Measurements from ENCODE around the gene PTPN22. TPM values are rescaled to one million over a fixed set of nuclear protein-coding genes. Genes with fewer than 3 reads are reported as not detected.

Gene PTPN22
- total RNA-seq, 1 donor from 2014 or later: 68.7 TPM

DNA sequence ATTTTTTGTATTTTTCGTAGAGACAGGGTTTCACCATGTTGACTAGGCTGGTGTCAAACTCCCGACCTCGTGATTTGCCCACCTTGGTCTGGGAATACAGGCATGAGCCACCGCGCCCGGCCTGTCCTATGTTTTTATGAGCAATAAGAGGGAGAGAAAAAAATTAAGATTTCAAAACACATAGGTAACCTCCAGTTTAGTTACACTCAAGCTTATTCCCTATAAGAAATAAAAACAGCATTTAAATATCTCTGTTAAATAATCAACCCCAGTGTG, 66.3 kb downstream of the PTPN22 start:
- intact Hi-C loops (cut with micrococcal nuclease): no loop called here

DNA sequence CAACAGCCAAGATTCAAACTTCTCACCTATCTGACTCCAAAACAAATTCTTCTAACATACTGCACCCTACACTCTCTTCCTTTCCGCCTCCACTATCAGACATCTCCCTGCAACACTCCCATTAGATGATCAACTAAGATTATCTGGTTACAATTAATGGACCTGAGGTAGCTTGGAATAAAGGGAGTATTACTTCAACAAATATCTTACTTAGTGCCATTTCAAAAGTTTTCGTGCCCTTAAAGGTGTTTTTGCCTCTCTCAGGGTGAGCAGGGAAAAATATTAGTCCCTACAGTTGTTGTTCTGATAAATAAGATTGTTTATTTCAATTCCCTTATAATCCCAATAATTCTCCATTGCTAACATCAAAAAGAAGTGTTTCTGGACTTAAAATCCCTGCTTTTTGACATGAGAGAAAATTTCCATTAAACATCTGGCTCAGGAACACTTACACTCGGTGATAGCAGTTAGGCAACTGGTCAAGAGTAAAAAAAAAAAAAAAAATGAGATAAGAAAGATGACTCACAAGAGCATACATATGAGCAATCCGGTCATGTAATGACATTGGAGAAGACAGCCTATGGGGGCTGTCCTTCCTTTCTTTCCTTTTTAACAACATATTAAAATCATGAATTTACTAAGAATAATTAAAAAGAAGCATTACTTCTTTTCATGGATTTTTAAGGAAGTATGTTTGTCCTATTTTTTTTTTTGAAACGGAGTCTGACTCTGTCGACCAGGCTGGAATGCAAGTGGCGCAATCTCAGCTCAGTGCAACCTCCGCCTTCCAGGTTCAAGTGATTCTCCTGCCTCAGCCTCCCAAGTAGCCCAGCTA, 66.9 kb downstream of the PTPN22 start:
- intact Hi-C loops (cut with micrococcal nuclease): no loop called here

DNA sequence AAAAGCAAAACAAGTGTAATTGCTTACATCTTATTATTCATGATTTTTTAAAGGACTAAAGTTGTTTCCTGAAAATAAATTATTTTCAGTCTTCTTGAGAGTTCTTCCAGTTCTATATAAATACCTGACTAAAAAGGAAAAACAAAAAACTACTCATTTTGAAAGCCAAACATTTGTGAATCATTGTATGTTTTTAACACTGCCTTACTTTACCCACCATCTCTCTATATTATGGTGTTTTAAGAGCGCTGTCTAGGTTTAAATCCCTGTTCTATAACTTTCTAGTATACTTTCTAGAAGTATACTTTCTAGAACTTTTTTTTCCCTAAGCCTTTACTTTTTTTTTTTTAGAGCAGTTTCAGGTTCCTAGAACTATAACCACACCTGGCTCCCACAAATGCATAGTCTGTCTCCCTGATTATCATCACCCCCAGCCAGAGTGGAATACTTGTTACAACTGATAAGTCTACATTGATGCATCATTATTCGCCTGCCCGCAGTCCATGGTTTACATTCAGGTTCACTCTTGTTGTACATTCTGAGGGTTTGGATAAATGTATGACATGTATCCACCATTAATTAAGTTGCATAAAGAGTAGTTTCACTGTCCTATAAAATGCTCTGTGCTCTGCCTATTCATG, 69.0 kb downstream of the PTPN22 start:
- intact Hi-C loops (cut with micrococcal nuclease): no loop called here

DNA sequence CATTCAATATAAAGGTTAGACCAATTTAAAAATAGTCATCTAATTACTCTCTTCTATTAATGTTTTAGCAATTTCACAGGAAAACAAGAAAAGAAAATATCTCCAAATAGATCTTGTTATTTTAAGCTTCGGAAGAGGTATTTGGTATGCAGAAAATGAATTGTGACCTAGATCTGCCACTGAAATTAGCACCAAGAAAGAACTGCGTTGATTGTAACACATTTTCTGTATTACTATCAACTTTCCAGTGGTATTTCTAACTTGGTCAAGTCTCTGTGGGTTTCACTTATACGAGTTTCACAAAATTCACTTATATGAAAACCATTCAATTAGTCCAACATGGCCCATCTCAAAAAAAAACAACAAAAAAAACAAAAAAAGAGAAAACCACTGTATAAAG, 71.0 kb downstream of the PTPN22 start:
- intact Hi-C loops (cut with micrococcal nuclease): no loop called here

DNA sequence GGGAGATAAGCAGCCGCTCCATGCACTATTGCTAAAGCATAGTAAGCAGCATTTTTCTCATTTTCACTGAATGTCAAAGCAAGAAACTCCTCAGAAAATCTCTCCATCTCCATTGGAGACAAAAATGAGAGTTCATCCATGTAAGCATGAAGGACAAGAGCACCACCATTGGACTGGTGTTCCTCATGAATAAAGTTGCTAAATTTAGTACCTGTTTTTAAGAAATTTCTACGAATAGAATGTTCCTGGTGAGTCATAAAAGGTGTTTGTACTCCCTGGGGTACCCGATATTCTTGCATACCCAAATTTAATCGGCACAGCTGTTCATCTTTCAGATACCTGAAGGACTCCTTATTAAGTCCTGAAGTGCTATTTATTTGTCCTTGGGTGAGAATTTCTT, 74.0 kb downstream of the PTPN22 start:
- intact Hi-C loops (cut with micrococcal nuclease): no loop called here

DNA sequence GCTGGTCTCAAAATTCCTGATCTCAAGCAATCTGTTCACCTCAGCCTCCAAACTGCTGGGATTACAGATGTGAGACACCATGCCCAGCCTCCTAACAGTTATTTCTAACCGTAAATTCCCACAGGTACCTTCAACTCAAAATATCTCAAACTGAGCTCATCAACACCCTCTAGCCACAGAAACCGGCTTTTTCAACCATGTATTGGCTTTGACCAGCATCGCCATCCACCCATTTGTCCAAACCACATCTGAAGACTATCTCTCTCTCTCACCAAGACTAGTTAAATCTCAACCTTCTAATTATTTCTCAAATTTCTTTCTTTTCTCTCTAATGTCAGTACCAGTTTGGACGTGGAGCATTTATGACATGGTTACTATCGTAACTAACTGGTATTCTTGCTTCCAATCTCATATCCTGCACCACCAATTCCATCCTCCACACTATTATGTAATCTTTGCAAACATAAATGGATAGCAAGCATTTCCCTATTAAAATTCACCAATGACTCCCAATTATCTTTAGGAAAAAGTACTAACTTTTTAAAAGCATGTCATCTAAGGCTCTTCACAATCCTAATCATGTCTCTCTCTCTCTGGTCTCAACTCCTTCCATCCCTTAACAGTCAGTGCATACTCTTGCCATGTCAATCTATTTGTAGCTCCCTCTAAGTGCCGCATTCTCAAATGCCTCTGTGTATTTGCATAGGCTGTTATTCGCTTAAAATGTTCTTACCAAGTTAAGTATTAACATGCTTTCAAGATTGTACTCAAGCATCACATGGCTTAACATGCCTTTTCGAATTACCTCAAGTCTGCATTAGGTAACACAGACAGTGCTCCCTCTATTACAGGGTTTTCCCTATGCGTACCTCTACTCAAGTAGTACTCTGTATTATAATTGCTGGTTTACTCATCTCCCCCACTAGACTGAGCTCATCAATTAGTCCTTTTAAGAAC, 77.4 kb downstream of the PTPN22 start:
- intact Hi-C loops (cut with micrococcal nuclease): loop anchor here (2.0 kb wide), 1 partner anchor 17 kb away; no protein-coding TSS in a partner anchor

DNA sequence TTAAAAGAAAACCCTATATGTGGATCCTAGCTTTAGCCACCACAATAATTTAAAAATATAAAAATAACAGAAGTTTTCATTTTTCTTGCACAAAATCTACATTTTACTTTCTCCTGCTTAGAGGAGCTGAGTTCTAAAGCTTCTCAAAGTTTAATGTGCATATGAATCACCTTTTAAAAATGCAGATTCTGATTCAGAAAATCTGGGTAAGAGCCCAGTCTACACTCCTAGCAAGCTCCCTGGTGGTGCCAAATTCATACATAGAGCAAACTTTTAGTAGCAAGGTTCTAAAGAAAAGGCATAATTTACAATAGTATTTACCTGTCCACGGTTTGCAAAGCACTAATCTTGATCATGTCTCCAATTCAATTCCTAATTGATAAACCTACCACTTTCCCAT, 78.5 kb downstream of the PTPN22 start:
- intact Hi-C loops (cut with micrococcal nuclease): loop anchor here (2.0 kb wide), 1 partner anchor 18 kb away; no protein-coding TSS in a partner anchor

DNA sequence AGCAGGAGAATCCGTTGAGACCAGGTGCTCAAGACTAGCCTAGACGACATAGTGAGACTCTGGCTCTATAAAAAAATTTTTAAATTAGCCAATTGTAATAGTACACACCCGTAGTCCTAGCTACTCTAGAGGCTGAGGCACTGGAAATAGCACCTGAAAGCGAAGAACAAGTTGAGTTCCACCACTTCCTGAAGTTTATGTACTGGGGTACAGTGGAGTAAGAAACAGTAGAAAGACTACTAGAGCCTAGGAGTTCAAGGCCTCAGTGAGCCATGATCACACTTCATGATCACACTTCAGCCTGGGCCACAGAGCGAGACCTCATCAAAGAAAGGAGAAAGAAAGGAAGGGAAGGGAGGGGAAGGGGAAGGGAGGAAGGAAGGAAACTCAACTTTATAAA, 79.0 kb downstream of the PTPN22 start:
- intact Hi-C loops (cut with micrococcal nuclease): loop anchor here (2.0 kb wide), 1 partner anchor 18 kb away; no protein-coding TSS in a partner anchor

DNA sequence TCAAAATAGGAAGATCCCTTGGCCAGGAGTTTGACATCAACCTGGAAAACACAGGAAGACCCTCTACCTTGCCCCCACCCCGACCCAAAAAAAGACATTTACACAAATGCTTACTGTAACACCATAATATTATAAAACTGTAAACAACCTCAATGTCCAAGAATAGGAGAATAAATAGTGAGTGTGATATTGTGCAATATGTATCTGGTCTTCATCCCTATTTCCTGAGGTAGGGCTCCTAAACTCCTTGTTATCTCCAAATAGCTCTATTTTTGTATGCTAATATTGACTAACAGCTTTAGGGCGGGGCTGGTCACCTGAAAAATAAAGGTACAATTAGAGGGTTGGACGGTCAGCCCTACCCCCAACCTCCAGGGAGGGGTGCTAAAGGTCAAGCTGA, 82.7 kb downstream of the PTPN22 start:
- intact Hi-C loops (cut with micrococcal nuclease): no loop called here

DNA sequence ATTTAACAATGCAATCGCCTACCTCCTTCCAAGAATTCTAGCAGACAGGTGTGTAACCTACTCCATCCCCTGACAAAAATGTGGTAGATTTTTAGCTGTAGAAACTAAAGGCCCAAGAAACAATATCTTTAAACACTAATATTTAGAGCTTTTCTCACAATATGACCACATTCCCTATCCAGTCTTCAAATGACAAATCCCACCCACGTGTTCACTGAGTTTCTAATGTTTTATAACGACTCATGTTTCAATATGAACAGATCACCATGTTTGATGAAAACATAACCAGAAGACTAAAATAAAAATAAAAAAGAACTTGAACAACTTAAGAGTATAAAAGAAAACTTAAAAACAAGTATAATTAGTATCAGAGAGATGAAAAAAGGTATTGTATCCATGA, 83.8 kb downstream of the PTPN22 start:
- intact Hi-C loops (cut with micrococcal nuclease): no loop called here

DNA sequence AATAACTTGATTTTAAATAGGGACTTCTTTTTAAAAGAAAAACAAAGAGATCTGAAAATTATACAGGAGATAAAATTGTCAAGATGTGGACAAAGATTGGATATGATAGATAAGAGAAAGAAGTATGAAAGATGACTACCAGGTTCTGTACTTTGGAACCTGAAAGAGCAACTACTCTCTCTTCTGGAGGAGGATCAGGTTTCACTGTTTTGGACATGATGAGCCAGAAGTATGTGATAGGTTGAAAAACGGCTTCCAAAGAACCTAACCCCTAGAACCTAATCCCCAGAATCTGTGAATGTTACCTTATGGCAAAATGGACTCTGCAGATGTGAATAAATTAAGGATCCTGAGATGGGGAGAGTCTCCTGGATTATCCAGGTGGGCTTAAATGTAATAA, 85.4 kb downstream of the PTPN22 start:
- intact Hi-C loops (cut with micrococcal nuclease): no loop called here

DNA sequence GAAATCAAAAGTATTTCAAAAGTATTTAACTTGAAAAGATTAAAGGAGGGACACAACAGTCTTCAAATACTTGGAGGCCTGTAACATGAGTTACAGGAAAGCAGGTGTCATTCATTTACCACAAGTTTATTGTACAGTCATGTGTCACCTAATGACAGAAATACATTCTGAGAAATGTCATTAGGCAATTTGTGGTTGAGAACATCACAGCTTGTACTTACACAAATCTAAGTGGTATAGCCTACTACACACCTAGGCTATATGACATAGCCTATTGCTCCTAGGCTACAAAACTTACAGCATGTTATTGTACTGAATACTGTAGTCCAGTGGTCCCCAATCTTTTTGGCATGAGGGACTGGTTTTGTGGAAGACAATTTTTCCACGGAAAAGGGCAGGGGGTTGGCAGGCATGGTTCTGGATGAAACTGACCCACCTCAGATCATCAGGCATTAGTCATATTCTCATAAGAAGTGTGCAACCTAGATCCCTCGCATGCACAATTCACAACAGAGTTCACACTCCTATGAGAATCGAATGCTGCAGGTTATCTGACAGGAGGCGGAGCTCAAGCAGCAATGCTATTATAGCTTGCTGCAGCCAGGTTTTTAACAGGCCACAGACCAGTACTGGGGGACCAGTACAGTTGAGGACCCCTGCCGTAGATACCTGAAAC, 87.3 kb downstream of the PTPN22 start:
- intact Hi-C loops (cut with micrococcal nuclease): no loop called here

DNA sequence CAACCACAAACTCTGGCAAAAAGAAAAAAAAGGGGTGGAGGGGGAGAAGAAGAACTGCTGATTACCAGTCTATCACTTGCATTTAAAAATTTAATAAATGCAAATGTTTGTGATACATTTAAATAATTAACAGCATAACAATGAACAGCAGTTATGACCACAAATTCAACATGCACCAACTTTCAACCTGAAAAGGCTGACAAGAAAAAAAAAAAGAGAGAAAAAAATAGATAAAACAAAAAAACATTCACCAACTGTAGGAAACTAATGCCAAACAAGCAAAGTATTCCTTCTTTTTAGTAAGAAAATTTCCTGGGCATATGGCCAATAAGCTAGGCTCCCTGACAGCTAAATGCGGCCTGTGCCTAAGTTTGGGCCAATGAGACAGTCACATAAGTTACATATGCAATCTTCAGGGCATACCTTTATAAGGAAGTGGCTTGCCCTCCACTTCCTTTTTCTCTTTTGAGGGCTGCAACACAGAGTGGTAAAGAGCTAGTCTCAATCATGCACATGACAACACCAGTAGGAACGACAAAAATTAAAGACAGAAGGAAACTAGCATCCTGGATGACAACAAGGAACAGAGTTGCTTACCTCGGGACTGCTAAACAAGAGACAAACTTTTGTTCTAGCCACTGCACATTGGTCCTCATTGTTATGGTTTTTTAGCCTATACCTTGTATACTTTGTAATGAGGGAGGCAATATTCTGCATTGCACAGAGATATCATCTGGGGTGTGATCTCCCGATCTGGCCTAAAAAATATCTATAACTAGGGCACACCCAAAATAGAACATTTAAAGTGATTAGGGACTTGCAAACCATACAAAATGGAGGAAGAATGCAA, 88.0 kb downstream of the PTPN22 start:
- intact Hi-C loops (cut with micrococcal nuclease): loop anchor here (1.0 kb wide), 4 partner anchors 24 to 146 kb away; partner anchors contain the start of genes DCLRE1B, HIPK1, PHTF1 and RSBN1

DNA sequence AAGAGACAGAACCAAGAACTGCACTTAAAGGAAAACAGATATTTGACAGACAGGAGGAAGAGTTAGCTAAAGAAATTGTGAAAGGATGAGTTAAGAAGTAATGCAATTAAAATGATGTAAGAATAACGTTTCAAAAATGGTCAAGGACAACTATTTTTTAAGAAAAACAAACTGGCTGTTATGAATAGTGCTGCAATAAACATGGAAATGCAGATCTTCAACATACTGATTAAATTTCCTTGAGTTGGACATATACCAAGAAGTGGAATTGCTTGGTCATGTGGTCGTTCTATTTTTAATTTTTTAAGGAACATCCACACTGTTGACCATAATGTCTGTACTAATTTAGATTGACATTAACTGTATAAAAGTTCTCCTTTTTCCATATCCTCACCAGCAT, 89.1 kb downstream of the PTPN22 start:
- intact Hi-C loops (cut with micrococcal nuclease): no loop called here

DNA sequence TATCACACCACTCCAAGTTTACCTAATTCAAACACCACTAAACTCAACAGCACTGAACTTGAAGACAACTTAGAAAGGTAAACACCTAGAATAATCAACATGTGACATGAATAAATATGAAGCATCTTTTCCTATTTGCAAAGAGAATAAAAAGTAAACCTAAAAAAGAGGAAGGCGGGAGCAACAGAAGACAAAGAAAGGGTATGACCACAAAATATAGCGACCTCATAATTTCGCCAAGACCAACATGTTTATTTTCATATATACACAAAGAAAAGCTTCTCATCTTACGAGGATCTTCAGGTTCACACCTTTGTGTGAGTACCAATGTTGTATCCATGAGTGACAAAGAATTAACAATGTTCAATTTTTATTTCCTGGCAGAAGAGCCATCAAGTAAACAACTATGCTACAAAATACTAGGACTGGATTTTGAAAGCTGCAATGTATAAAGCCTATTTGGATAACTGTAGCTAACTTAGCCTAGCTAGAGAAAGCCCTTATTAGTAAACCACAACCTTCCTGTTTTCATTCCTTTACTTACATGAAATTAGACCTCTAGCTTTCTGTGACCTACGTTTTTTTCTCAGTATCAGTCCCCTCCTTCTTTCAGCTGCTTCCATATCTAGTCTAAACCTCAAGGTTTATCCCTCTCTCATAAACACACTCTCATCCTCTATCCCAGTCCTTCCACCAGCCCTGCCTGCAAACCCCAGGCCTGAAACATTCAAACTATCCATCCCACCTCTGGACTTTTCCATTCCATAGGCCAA, 91.0 kb downstream of the PTPN22 start:
- intact Hi-C loops (cut with micrococcal nuclease): no loop called here

DNA sequence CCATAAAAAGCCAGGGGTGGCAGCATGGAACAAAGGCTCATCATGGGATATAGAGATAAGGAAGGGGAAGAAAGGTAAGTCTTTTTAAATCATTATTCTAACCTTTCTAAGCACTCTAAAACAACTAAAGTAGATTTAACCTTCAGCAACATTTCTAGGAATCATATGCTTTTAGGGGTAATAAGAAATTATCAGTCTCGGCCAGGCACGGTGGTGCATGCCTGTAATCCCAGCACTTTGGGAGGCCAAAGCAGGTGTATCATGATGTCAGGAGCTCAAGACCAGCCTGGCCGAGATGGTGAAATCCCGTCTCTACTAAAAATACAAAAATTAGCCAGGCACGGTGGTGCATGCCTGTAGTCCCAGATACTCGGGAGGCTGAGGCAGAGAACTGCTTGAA, 92.0 kb downstream of the PTPN22 start:
- intact Hi-C loops (cut with micrococcal nuclease): no loop called here

DNA sequence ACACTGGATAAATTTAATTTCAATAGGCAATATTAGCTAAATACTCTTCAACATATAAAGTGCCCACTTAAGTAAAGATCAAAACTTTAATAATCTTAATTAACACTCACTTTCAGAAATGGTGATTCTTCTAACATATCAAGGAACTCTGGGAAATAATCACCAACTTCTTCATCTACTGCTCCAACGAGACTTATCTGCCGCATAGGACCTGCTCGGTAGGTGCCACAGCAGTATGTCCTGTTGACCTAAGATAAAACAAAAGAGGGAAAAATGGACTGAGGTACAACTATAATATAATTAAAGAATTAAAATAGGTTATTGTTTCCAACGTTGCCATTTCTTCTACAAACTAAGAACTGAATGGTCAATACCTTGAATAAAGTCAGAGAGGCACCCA, 94.0 kb downstream of the PTPN22 start:
- intact Hi-C loops (cut with micrococcal nuclease): no loop called here

DNA sequence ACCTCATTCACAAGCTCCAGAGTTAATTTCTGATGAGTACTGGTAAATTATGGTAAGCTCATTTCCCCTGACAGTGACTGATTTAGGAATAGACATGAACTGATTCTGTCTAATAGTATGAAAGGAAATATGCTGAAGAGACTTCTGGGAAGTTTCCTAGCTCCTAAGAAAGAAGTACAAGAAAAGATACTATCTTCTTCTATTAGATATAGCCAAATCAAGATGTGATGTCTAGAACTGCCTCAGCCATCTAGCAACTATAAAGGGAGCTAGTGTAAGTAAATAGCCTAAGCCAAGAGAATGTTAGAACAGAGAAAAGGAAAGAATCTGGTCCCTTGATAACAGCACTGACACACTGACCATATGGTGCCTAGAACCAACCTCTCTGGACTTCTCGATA, 101.5 kb downstream of the PTPN22 start:
- intact Hi-C loops (cut with micrococcal nuclease): no loop called here

DNA sequence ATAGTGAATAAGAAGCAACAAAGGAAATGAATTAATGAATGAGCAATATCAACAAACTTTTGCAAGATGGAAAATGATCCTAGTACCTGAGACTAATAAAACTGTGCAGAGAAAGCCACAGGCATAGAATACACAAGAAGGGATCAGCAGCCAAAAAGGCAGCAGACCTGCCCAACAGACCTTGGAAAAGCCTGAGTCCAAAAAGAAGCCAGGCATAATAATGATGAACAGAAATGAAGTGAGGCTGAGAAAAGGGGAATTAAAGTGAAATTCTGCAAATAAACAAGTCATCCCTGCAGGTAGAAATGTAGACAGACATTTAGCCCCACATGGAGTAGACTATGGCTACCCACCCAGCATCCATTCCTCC, 101.9 kb downstream of the PTPN22 start:
- intact Hi-C loops (cut with micrococcal nuclease): no loop called here
